Measurements from ENCODE around the gene KCNA10. TPM values are rescaled to one million over a fixed set of nuclear protein-coding genes. Genes with fewer than 3 reads are reported as not detected.

Gene KCNA10
- total RNA-seq, 1 experiment from 2014 or later, result not detected

GRCh38 chr1:110488161-110488560 is 30.8 kb downstream of the KCNA10 start:
- no peak overlapping the region for H2AFZ ChIP-seq (ENCODE audit: low read depth, low read length, poor library complexity, severe bottlenecking)
- CTCF ChIA-PET, result no interaction called here

GRCh38 chr1:110487726-110488125 is 31.2 kb downstream of the KCNA10 start:
- intact Hi-C loops (cut with micrococcal nuclease), result no loop called here
- no peak for DNase-seq (ENCODE audit: low read depth, low spot score)
- Histone ChIP-seq H3K27me3 (ENCODE audit: insufficient read depth, low read length) (no peaks in the 10 kb centered on the region), H3K4me2 (ENCODE audit: low read length) (no peak overlapping the region), H3K27ac (ENCODE audit: low read depth, low read length) (no peak overlapping the region), H3K4me3 (replicated peaks in 1 of 2; ENCODE audit: low read depth in 1 of 2, low read length in 2 of 2) (no peak overlapping the region), H3K36me3 (ENCODE audit: control insufficient read depth in 1 of 2, insufficient read depth in 2 of 2, low read length in 2 of 2) (no peaks in the 10 kb centered on the region), H3K79me2 (ENCODE audit: insufficient read depth, low read length) (no peaks in the 10 kb centered on the region), H4K20me1 (ENCODE audit: insufficient read depth) (no peaks in the 10 kb centered on the region), H2AFZ (ENCODE audit: low read depth, low read length, poor library complexity, severe bottlenecking) (no peak overlapping the region), H3K9me3 (ENCODE audit: control insufficient read depth in 1 of 2, insufficient read depth in 1 of 2, low read depth in 1 of 2, low read length in 2 of 2) (no peaks in the 10 kb centered on the region), H3K9me2 (ENCODE audit: insufficient read depth) (no peaks in the 10 kb centered on the region), H3K9ac (ENCODE audit: low read length) (no peak overlapping the region), H3K4me1 (ENCODE audit: control insufficient read depth in 1 of 2, insufficient read depth in 2 of 2, low read length in 2 of 2) (no peaks in the 10 kb centered on the region; a peak in 1 of 4 replicates)
- ChIA-PET RAD21 (ENCODE audit: low non-redundant PET in 1 of 2, low total read pairs in 2 of 2, uncharacterized antibody in 2 of 2, unreplicated experiment in 2 of 2) (no interaction called here), POLR2A (no interaction called here), CTCF (no interaction called here)
- TF ChIP-seq SRF (IDR thresholded peaks at IDR 0.05; ENCODE audit: low read depth) (no peak), SIN3A (IDR thresholded peaks at IDR 0.05; ENCODE audit: low read depth) (no peak), ATF3 (IDR thresholded peaks at IDR 0.05) (no peak), EZH2 (IDR thresholded peaks at IDR 0.05) (no peak), ELF1 (IDR thresholded peaks at IDR 0.05; ENCODE audit: borderline replicate concordance, low read depth) (no peak), TCF7L2 (IDR thresholded peaks at IDR 0.05; ENCODE audit: borderline replicate concordance, extremely low read depth, insufficient read depth, insufficient read length) (no peak), FOSL1 (IDR thresholded peaks at IDR 0.05; ENCODE audit: low read depth) (no peak), EZH2phosphoT487 (IDR thresholded peaks at IDR 0.05; ENCODE audit: borderline replicate concordance) (no peak), ZBTB33 (IDR thresholded peaks at IDR 0.05; ENCODE audit: extremely low read depth, insufficient replicate concordance, low read length) (no peak), MAX (IDR thresholded peaks at IDR 0.05) (no peak), JUND (IDR thresholded peaks at IDR 0.05) (no peak), POLR2A (IDR thresholded peaks at IDR 0.05; ENCODE audit: borderline replicate concordance, extremely low read depth, insufficient read depth, insufficient read length) (no peak)
- BruUV-seq (replicated peaks), result no TSS peak
- no peak for ATAC-seq

More at GRCh38 chr1:110488161-110488560, 30.8 kb downstream of the KCNA10 start:
- Histone ChIP-seq H3K4me3 (replicated peaks in 1 of 2; ENCODE audit: low read depth in 1 of 2, low read length in 2 of 2) (no peak overlapping the region), H3K9ac (ENCODE audit: low read length) (no peak overlapping the region), H3K36me3 (ENCODE audit: control insufficient read depth in 1 of 2, insufficient read depth in 2 of 2, low read length in 2 of 2) (no peaks in the 10 kb centered on the region), H3K9me3 (ENCODE audit: control insufficient read depth in 1 of 2, insufficient read depth in 1 of 2, low read depth in 1 of 2, low read length in 2 of 2) (no peaks in the 10 kb centered on the region), H4K20me1 (ENCODE audit: insufficient read depth) (no peaks in the 10 kb centered on the region), H3K4me2 (ENCODE audit: low read length) (no peak overlapping the region), H3K79me2 (ENCODE audit: insufficient read depth, low read length) (no peaks in the 10 kb centered on the region), H3K27ac (ENCODE audit: low read depth, low read length) (no peak overlapping the region), H3K4me1 (ENCODE audit: control insufficient read depth in 1 of 2, insufficient read depth in 2 of 2, low read length in 2 of 2) (no peaks in the 10 kb centered on the region; a peak in 1 of 4 replicates), H3K9me2 (ENCODE audit: insufficient read depth) (no peaks in the 10 kb centered on the region), H3K27me3 (ENCODE audit: insufficient read depth, low read length) (no peaks in the 10 kb centered on the region)
- no TSS peak for BruUV-seq (replicated peaks)
- ChIA-PET POLR2A (no interaction called here), RAD21 (ENCODE audit: low non-redundant PET in 1 of 2, low total read pairs in 2 of 2, uncharacterized antibody in 2 of 2, unreplicated experiment in 2 of 2) (no interaction called here)
- intact Hi-C loops (cut with micrococcal nuclease), result no loop called here
- DNase-seq (ENCODE audit: low read depth, low spot score), result no peak
- ATAC-seq, result no peak
- TF ChIP-seq MAX (IDR thresholded peaks at IDR 0.05) (no peak), YY1 (IDR thresholded peaks at IDR 0.05; ENCODE audit: extremely low read depth, insufficient replicate concordance, low read depth, low read length) (no peak), SRF (IDR thresholded peaks at IDR 0.05; ENCODE audit: low read depth) (no peak)
